GM08714 (cell line): ENCODE results near the gene ROBO1.

Experiments
- H3K4me3 ChIP-seq: fragments of 200-500 bp; sonication (Bioruptor generic); 2 replicates; pipeline ENCODE4 v1.5.1; 2014; ENCODE audit warnings: mild to moderate bottlenecking, low read length, inconsistent platforms
- ZNF274 ChIP-seq: IDR thresholded peaks from 2 replicates; pipeline ENCODE4 v1.6.1; 2012; ENCODE audit warnings: mild to moderate bottlenecking, low read depth, low read length

Gene ROBO1

DNA sequence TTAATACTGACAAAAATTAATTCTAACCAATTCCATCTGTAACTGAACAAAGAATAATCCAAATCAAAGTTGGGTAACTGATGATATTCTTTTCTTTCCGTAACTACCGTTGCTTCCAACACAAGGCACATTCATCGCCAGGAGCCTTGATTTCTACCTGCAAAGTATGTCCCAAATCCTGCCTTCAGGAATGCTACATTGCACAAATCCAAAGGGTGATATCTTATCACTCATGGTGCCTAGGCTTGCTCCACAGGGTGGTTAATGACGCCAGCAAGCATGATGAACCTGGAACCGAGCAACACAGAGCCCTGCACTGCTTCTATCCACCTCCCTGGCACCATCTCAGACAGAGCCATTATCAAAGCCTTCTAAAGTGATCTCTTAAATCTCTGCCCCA is 772.7 kb downstream of the ROBO1 start:
- no peak for TF ChIP-seq ZNF274
- no peak overlapping the region for H3K4me3 ChIP-seq

DNA sequence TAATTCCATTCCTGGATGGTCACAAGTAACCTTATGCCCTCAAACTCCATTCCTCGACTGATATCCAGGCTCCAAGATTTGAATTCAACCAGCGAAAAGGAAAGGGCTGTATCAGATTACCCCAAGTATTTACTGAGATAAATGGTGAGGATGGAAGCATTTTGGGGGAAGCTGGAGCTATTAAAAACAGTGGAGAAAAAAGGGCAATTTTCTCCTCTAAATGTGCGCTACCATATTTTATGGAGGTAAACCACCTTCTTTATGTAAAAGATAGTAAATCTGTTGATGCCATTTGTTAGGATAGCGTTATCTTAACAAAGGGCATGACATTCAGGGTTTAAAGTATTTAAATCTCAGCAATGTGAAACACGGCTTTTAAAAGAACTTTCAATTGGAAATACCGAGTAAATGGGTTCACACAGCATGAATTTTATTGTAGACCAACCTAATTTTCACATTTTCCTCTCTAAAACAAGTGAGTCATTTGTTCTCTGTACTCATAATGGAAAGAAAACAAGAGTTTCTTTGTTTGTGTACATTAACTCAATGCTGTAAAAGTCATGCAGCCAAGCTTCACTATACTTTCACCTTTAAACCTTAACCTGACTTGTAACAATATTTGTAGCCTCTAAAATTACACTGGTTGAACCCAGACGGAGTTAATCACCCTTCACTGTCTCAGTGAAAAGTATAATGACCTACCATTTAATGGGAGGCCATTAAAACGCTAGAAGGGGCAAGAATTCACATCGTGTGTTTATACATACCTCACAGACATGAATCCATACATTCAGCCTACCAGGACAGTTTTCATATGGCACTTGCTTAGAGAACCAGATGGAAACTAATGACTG is 773.4 kb downstream of the ROBO1 start:
- no peak for TF ChIP-seq ZNF274

DNA sequence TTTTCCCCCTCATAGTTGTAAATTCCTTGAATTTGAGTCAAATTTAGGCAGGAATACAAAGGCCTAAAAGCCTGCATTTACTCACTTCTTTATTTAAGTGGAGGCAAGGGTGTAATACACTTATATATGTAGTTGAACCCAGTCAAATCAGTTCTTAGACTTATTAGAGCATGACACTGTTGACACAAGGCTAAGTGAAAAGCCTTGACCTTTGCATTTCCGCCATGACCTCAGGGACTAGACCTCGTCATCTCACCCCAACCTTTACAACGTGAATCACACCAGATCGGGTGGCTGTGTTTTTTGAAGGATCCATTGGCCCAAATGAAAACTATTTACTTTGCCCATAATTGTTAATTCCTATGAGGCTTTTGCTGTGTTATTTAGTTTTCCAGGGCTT is 774.4 kb downstream of the ROBO1 start:
- no peak for TF ChIP-seq ZNF274
- H3K4me3 ChIP-seq: no peak overlapping the region

More for the DNA sequence above, 773.4 kb downstream of the ROBO1 start:
- H3K4me3 ChIP-seq: no peak overlapping the region

DNA sequence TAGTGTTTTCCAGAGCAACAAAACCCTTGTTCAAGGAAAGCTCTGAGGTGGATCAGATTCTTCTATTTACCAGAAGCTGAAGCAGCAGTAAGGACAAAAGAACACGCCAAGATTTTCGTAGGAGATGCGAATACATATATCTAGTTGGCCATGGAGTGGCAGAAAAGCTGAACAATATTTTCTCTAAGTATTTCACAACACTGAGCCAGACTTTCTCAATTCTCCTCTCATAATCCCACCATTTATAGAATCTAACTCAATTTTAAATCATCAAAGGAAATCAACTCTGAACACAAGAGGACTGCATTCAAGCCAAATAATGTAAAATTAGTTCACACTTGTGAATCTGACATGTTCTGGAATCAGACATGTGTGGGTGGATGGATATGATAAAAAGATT is 775.0 kb downstream of the ROBO1 start:
- H3K4me3 ChIP-seq: no peak overlapping the region
- TF ChIP-seq ZNF274: no peak

DNA sequence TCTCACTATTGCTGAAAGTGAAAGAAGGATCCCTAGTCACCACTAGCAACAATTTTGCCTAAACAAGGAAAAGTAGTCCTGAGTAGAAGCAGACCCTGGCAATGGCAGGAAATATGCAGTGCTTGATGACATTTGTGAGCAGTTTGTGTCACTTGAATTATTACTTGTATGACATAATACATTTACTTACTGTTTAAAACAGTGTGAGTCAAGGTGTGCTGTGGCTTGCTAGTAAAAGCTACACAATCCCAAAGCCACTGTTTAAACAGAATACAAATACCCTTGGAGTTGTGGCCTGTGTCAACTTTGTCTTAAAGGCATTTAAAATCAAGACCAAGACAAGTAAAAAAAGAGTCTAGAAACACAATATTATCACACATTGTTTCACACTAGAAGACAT is 775.4 kb downstream of the ROBO1 start:
- no peak for TF ChIP-seq ZNF274
- no peak overlapping the region for H3K4me3 ChIP-seq

DNA sequence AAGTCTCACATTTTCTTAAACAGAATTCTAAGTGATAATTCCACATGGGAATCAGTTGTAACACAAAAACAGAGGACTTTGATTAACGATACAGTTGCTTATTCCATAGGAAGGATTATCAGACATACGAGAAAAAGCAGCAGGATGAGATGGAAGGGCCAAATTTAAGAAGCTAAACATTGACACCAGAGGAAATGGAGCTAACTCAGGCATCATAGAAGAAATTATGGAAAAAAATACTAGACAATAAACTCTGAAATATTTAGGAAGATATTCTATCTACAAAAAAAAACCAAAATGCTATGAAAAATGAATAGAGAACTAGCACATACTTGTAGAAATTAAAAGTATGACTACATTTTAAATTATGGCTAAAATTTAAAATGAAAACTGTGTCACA is 776.1 kb downstream of the ROBO1 start:
- no peak for TF ChIP-seq ZNF274
- no peak overlapping the region for H3K4me3 ChIP-seq

DNA sequence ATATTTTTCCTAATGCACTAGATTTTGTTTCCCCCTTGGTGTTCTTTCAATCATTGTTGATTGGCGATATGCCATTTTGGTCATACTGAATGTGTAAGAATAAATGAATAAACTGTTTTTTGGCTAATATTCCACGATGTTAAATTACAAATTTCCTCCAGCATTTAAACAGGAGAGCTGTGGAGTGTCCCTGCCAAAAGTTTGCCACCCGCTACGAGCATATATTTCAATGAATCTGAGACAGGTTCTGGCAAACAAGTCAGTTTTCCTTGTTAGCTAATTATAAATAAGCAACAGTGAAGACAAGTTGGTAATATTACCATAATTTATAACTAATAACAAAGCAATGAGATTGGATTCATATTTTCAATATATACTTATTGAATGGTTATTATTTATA is 777.6 kb downstream of the ROBO1 start:
- TF ChIP-seq ZNF274: no peak
- H3K4me3 ChIP-seq: no peak overlapping the region

DNA sequence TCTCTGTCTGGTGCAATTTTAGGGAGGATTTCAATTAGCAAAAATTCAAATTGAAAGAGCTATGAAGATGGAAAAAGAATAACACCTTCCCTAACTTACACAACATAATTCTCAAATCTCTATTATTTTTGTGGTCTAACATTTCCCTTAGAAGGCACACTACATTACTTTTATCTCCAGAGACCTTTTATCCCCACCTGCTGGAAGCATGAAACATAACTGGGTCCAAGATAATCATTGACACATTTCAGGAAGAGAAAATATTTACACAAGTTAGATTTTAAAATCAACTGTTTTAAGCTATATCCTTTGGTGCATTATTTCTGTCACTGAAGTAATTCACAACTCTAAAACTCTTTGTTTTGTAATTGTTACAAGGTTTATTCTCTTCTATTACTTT is 779.5 kb downstream of the ROBO1 start:
- no peak overlapping the region for H3K4me3 ChIP-seq
- TF ChIP-seq ZNF274: no peak

DNA sequence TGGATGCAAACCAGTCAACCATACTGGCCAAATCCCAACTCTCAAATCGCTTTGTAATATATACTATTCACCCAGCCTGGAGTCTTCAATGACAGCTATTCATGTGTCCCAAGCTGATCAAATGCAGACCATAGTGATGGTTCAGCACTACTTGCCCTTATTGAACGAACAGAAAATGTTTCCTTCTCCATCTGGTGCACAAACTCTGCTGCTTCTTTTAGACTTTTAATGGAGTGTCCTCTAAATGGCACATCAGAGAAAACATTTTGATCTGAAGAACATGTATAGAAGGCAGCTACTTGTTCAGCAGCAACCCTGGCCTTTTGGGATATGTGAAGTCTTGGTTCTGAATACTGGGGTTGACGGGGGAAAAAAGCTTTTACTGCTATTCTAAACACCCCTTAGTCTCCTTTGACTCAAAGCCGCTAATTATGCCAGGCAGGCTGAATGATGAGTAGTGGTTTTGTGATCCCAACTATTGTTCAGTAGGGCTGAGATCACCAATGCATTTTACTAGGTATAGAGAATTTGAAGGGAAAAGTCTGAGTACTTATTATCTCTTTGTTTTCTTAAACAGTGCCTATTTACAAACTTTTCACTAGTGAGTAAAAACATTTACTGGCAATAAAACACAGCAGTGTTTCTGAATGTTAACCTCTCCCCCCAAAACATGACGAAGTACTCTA is 781.2 kb downstream of the ROBO1 start:
- no peak overlapping the region for H3K4me3 ChIP-seq
- no peak for TF ChIP-seq ZNF274

DNA sequence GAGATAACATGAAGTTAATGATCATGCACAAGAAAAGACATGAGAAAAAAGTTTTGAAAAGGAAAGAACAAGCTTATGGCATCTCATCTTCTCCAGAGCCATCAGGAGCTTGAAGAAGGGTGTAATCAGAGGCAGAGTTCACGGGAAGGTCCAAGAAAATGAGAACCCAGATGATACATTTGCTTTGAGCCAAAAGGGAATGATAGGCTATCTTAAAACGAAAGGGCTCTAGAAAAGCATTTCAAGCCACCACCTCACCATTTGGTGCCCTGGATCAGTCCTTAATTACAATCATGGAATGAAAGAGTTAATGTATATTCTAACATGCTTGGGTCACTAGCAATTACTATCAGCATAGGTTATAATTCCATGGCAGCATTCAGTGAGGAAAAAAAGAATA is 781.8 kb downstream of the ROBO1 start:
- TF ChIP-seq ZNF274: no peak
- H3K4me3 ChIP-seq: no peak overlapping the region

DNA sequence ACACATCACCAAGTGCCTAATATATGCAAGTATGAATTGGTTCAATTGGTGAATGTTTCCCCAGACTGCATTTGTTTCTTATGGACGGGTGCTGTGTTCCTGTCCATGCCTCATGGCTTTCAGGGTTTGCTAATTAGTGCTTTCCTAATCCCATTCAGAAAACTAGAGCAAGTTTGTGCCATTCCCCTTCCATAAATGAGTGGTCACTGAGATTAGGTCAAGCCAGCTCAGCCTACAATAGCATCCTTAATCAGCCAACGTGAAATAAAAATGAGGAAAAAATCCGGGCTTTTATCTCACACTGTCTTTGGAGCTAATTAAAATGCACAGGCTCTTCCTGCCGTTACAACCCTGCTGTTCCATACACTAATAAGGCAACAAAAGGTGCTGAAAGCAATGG is 788.8 kb downstream of the ROBO1 start:
- no peak for TF ChIP-seq ZNF274
- H3K4me3 ChIP-seq: no peak overlapping the region

DNA sequence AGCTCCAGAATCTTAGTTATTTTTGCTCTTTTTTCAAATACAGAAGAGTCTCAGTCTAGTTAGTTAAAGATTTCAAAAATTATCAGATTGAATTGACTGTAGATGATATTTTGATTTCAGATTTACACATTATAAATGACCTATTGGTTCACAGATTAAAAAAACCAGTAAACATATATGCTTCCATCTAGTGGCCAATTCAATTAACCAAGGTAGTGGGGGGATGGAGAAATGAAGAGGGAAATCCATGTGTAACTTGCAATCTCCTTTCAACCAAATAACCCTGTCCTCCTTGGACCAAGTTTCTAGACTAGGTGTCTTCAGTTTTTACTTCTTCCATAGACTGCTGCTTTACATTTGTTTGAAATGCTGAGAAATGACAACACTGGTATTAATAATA is 789.8 kb downstream of the ROBO1 start:
- no peak for TF ChIP-seq ZNF274
- no peak overlapping the region for H3K4me3 ChIP-seq

DNA sequence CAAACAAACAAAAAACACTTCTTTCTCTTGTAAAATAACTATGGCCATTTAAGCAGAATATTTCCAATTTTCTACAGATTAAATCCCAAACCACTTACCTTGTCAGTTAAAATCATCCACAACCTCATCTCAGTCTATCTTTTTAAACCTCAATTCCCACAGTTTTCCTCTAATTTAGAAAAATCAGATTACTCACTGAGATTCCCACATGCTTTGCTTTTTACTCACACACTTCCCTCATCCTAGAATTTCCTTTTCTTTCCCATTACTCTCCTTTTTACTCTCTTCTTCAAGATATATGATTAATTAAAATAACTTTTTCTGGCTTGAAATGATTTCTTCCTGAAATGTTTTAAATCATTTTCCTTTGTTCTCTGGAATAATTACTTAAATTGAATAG is 790.7 kb downstream of the ROBO1 start:
- no peak for TF ChIP-seq ZNF274
- no peak overlapping the region for H3K4me3 ChIP-seq

DNA sequence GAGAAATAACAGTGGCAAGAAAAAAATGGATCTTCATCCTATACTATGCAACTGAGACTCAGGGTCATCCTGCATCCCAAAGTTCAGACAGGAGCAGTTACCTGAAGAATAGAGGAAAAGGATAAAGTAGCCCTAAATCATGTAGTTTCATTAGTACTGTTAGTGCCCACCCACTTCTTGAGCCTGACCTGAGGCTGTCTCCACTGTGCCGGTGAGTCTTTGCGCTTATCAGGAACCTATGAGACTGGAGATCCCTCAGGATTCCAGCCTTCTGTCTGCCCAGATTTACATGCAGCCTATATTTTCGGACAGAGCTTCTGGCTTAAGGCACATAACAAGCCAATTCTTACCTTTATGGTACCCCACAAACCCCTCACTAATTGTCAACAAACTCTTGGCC is 791.6 kb downstream of the ROBO1 start:
- H3K4me3 ChIP-seq: no peak overlapping the region
- TF ChIP-seq ZNF274: no peak

DNA sequence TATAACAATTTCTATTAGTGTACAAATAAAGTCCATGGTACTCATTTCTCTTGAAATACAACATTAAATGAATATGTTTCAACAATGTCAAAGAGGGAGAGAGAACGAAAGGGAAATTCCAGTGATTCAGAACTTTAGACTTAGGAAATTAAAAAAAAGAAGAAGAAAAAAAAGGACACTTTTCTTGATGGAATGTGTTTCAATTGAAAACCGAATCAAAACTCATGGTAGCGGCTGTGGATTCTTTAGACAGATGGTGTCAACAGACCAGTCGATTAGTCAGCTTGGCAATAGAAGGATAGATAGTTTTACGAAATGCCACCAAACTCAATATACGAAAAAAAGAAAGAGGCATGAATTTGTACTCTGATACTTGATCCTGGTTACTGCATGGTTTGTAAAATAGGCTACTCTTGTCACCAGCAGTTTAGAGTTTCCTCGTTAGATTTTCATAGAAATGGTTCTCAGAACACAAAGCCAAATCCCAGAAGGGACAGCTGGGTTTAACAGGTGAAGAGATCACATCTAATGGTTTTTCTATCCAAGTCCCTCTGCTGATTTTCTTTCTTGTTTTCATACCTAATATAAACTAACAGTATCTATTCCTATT is 793.5 kb downstream of the ROBO1 start:
- no peak for TF ChIP-seq ZNF274
- no peak overlapping the region for H3K4me3 ChIP-seq
